GM18867 (cell line): ENCODE data around the gene NR3C1.

Experiments
- ATAC-seq: cut with Tn5 transposase; IDR thresholded peaks from one replicate; pipeline ENCODE4 v1.9.1; 2021; ENCODE audit warnings: mild to moderate bottlenecking, moderate library complexity; ENCODE audit not compliant: unreplicated experiment

Gene NR3C1

GRCh38 chr5:143315214-143315613, 88.3 kb downstream of the NR3C1 start:
- no peak for ATAC-seq

- no peak for ATAC-seq
Observed at GRCh38 chr5:143314659-143315058, 88.8 kb downstream of the NR3C1 start.

GRCh38 chr5:143314099-143314498, 89.4 kb downstream of the NR3C1 start:
- ATAC-seq = no peak

GRCh38 chr5:143313298-143313852, 90.1 kb downstream of the NR3C1 start:
- ATAC-seq = no peak

- ATAC-seq = no peak
Observed at GRCh38 chr5:143312822-143313221, 90.7 kb downstream of the NR3C1 start.

- no peak for ATAC-seq
Observed at GRCh38 chr5:143311955-143312354, 91.5 kb downstream of the NR3C1 start.

- ATAC-seq = no peak
Observed at GRCh38 chr5:143311428-143311827, 92.1 kb downstream of the NR3C1 start.

- ATAC-seq = no peak
Observed at GRCh38 chr5:143309661-143310431, 93.6 kb downstream of the NR3C1 start.

- ATAC-seq = no peak
Observed at GRCh38 chr5:143308731-143309130, 94.8 kb downstream of the NR3C1 start.

- no peak for ATAC-seq
Observed at GRCh38 chr5:143306040-143306439, 97.4 kb downstream of the NR3C1 start.

GRCh38 chr5:143304836-143305475, 98.5 kb downstream of the NR3C1 start:
- ATAC-seq = no peak

GRCh38 chr5:143302341-143303045, 101.0 kb downstream of the NR3C1 start:
- ATAC-seq = no peak

- ATAC-seq = no peak
Observed at GRCh38 chr5:143297756-143298155, 105.7 kb downstream of the NR3C1 start.

GRCh38 chr5:143290125-143290524, 113.4 kb downstream of the NR3C1 start:
- ATAC-seq = no peak

- ATAC-seq = no peak
Observed at GRCh38 chr5:143284521-143284920, 119.0 kb downstream of the NR3C1 start.

- no peak for ATAC-seq
Observed at GRCh38 chr5:143284002-143284401, 119.5 kb downstream of the NR3C1 start.

- ATAC-seq = no peak
Observed at GRCh38 chr5:143281226-143281625, 122.3 kb downstream of the NR3C1 start.

- ATAC-seq = no peak
Observed at GRCh38 chr5:143279698-143280097, 123.8 kb downstream of the NR3C1 start.

- ATAC-seq = no peak
Observed at GRCh38 chr5:143277536-143277935, 126.0 kb downstream of the NR3C1 start.

- no peak for ATAC-seq
Observed at GRCh38 chr5:143275512-143276363, 127.7 kb downstream of the NR3C1 start.

- no peak for ATAC-seq
Observed at GRCh38 chr5:143274952-143275351, 128.5 kb downstream of the NR3C1 start.
